DOHH2 (cell line): ENCODE measurements around the gene RNPS1.

Experiments used
- EZH2phosphoT487 ChIP-seq: fragments of 200-600 bp; sonication (generic); IDR thresholded peaks from 2 replicates; pipeline ENCODE4 v1.6.1; 2017; ENCODE audit warnings: borderline replicate concordance, mild to moderate bottlenecking, antibody characterized with exemption, low read length, moderate library complexity, mixed read lengths
- TF ChIP-seq, protein P1 (sequence below): fragments of 200-600 bp; sonication (generic); IDR thresholded peaks from one replicate; pipeline ENCODE4 v1.5.1; 2014; ENCODE audit warnings: antibody characterized with exemption, mild to moderate bottlenecking, low read depth, low read length; ENCODE audit not compliant: poor library complexity, severe bottlenecking

DNA sequence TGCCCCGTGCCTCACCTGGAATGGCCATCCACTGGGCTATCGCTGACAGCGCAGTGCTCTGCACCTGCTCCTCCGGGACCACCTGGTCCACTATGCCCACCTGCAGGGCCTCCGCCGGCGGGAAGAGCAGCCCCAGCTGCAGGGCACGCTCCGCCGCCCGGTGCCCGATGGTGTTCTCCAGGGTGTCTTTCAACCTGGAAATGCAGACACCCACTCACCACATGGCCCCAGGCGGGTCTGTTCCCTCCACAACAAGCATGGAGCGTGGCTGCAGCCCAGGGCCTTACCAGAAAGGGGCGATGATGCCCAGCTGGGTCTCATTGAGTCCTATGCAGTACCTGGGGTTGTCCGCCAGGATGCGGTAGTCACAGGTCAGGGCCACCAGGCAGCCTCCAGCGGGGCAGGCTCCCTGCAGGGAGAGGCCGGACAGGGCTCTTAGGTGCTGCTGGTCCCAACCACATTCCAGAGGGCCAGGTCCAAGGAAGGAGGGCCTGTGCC, 24.8 kb downstream of the RNPS1 start:
- TF ChIP-seq, protein P1, sequence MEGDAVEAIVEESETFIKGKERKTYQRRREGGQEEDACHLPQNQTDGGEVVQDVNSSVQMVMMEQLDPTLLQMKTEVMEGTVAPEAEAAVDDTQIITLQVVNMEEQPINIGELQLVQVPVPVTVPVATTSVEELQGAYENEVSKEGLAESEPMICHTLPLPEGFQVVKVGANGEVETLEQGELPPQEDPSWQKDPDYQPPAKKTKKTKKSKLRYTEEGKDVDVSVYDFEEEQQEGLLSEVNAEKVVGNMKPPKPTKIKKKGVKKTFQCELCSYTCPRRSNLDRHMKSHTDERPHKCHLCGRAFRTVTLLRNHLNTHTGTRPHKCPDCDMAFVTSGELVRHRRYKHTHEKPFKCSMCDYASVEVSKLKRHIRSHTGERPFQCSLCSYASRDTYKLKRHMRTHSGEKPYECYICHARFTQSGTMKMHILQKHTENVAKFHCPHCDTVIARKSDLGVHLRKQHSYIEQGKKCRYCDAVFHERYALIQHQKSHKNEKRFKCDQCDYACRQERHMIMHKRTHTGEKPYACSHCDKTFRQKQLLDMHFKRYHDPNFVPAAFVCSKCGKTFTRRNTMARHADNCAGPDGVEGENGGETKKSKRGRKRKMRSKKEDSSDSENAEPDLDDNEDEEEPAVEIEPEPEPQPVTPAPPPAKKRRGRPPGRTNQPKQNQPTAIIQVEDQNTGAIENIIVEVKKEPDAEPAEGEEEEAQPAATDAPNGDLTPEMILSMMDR = no peak
- no peak for TF ChIP-seq EZH2phosphoT487
